Tibial artery (tissue), 4 donors: Measurements from ENCODE around the gene VSIG1.

Source experiments
- DNase-seq, 2 donors: peaks; one replicate each; pipeline ENCODE4 v3.0.0-alpha.2; 2019
- H3K27ac ChIP-seq, 2 donors: fragments of 200-600 bp; sonication (generic) in 1 of 2; 1 replicate in 1 of 2; 2 replicates in 1 of 2; pipeline ENCODE4 v1.5.1; 2018 to 2019; ENCODE audit warnings: mild to moderate bottlenecking in 1 of 2
- H3K27me3 ChIP-seq, 2 donors: fragments of 200-600 bp; sonication (generic) in 1 of 2; one replicate each; pipeline versions ENCODE4 v1.5.1 to v1.6.0; 2016 to 2019
- H3K36me3 ChIP-seq, 3 donors: fragments of 200-600 bp; sonication (generic) in 2 of 3; one replicate each; pipeline ENCODE4 v1.5.1; 2016 to 2019; ENCODE audit warnings: mild to moderate bottlenecking in 2 of 3
- H3K4me1 ChIP-seq, 4 donors: fragments of 200-600 bp; sonication (generic) in 2 of 4; 1 replicate in 3 of 4; 2 replicates in 1 of 4; pipeline ENCODE4 v1.5.1; 2016 to 2019
- H3K4me3 ChIP-seq, 2 donors: fragments of 200-600 bp; sonication (generic) in 1 of 2; 1 replicate in 1 of 2; 2 replicates in 1 of 2; pipeline ENCODE4 v1.5.1; 2018 to 2019; ENCODE audit warnings: mild to moderate bottlenecking in 2 of 2
- H3K9me3 ChIP-seq, 3 donors: fragments of 200-600 bp; sonication (generic) in 1 of 3; one replicate each; pipeline ENCODE4 v1.5.1; 2016 to 2019
- intact Hi-C: fragments of 100-400 bp; cut with DNase I; formaldehyde crosslinking; loops from one replicate; pipeline ENCODE4 v1.15.0; 2023; ENCODE audit warnings: low total_unique reads
- TF ChIP-seq, protein P1 (sequence below), 2 experiments: fragments of 200-600 bp in 1 of 2; fragments of 450-650 bp in 1 of 2; IDR thresholded peaks; one replicate each; pipeline ENCODE4 v1.5.1; 2017 to 2019; ENCODE audit warnings: antibody characterized with exemption in 2 of 2, mild to moderate bottlenecking in 1 of 2, moderate library complexity in 1 of 2

Gene VSIG1

DNA sequence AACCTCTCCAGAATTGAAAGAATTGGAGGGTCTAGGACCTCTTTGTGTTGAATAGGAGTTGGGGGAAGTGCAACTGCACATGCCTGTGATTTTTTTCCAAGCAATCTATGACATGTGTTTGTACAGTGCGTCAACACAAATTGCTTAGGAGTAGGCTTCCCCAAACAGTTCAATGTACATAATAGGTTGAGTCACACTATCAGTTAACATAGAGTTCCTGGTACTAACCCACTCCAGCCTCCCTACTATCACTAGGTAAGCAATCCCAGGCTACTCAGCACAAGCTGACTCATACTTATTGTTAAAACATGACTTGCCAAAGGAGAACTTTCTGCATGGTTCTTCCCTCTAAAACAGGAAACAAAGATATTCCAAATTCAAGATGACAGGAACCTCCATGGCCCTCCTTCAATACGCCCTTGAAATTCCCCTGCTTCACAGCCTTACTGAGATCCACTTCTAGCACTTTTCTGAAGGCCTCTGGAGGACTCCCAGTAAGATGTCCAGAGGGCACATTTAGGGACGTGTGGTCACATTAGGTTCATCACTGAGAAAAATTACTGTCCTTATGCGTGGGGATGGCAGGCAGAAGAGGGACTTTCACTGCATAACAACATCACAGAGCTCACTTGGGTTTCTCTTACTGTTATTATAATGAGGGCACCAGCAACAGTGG is 8.4 kb upstream of the VSIG1 start:
- Histone ChIP-seq H3K9me3 (peaks cover 0 to 3% (median 0%) of the 10 kb centered on the region in 3 donors), H3K27ac (no peak overlapping the region), H3K36me3 (no peaks in the 10 kb centered on the region), H3K27me3 (no peaks in the 10 kb centered on the region), H3K4me1 (no peaks in the 10 kb centered on the region), H3K4me3 (no peak overlapping the region)
- DNase-seq: no peak
- TF ChIP-seq, protein P1, sequence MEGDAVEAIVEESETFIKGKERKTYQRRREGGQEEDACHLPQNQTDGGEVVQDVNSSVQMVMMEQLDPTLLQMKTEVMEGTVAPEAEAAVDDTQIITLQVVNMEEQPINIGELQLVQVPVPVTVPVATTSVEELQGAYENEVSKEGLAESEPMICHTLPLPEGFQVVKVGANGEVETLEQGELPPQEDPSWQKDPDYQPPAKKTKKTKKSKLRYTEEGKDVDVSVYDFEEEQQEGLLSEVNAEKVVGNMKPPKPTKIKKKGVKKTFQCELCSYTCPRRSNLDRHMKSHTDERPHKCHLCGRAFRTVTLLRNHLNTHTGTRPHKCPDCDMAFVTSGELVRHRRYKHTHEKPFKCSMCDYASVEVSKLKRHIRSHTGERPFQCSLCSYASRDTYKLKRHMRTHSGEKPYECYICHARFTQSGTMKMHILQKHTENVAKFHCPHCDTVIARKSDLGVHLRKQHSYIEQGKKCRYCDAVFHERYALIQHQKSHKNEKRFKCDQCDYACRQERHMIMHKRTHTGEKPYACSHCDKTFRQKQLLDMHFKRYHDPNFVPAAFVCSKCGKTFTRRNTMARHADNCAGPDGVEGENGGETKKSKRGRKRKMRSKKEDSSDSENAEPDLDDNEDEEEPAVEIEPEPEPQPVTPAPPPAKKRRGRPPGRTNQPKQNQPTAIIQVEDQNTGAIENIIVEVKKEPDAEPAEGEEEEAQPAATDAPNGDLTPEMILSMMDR (IDR thresholded peaks at IDR 0.05): no peak
- intact Hi-C loops: no loop called here

DNA sequence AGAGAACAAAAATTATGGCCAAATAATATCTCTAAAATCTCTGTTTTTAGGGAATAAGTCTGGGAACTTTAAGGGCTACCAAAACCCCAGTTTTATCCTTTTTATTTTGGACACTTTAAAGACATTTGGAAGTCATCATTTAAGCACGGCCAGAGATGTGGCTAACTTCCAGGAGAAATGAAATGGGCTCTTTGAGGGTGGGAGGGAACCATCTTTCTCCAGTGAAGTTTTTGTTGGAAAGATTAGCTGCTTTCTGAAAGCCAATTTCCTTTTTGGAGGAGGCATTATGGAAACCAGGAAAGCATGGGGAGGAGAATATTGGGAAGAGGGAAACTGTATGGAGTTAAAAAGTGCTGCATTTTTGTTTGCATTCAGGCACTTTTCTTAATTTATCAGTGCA is 4.8 kb downstream of the VSIG1 start:
- no peaks in the 10 kb centered on the region for H3K36me3 ChIP-seq
- H3K27ac ChIP-seq: no peak overlapping the region
- TF ChIP-seq, protein P1 (IDR thresholded peaks at IDR 0.05): no peak
- H3K4me1 ChIP-seq: no peaks in the 10 kb centered on the region
- no peak overlapping the region for H3K4me3 ChIP-seq
- H3K9me3 ChIP-seq: no peaks in the 10 kb centered on the region
- intact Hi-C loops: no loop called here
- no peaks in the 10 kb centered on the region for H3K27me3 ChIP-seq
- no peak for DNase-seq

DNA sequence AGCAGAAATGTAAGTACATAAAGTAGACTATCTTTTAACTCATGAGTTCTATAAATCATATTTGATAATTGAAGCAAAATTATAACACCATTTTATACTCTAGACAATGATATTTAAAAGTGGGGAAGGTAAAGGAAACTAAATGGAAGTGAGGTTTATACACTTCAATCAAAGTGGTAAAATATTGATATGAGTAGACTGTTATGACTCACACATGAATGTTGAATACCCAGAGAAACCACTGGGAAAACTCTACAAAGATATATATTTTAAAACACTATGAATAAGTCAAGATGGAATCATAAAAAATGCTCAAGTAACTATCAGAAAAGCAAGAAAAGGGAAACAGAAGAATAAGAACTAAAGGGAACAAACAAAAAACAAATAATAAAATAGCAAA is 8.4 kb downstream of the VSIG1 start:
- TF ChIP-seq, protein P1 (IDR thresholded peaks at IDR 0.05): no peak
- Histone ChIP-seq H3K36me3 (no peaks in the 10 kb centered on the region), H3K9me3 (no peaks in the 10 kb centered on the region), H3K4me1 (no peaks in the 10 kb centered on the region), H3K4me3 (no peak overlapping the region), H3K27ac (no peak overlapping the region), H3K27me3 (no peaks in the 10 kb centered on the region)
- intact Hi-C loops: no loop called here
- no peak for DNase-seq

DNA sequence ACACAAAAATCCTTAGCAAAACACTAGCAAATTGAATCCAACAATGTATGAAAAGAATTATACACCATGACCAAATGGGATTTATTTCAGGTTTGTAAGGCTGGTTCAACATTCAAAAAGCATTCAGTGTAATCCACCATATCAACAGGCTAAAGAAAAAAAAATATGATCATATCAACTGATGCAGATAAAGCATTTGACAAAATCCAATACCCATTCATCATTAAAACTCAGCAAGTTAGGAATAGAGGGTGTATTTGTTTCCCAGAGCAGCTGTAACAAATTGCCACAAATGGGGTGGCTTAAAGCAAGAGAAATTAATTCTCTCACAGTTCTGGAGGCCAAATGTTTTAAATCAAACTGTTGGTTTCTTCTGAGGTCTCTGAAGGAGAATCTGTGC is 10.7 kb downstream of the VSIG1 start:
- TF ChIP-seq, protein P1 (IDR thresholded peaks at IDR 0.05): no peak
- no peaks in the 10 kb centered on the region for H3K4me1 ChIP-seq
- H3K9me3 ChIP-seq: no peaks in the 10 kb centered on the region
- no peak overlapping the region for H3K27ac ChIP-seq
- H3K27me3 ChIP-seq: no peaks in the 10 kb centered on the region
- intact Hi-C loops: no loop called here
- no peak overlapping the region for H3K4me3 ChIP-seq
- no peaks in the 10 kb centered on the region for H3K36me3 ChIP-seq
- DNase-seq: no peak

DNA sequence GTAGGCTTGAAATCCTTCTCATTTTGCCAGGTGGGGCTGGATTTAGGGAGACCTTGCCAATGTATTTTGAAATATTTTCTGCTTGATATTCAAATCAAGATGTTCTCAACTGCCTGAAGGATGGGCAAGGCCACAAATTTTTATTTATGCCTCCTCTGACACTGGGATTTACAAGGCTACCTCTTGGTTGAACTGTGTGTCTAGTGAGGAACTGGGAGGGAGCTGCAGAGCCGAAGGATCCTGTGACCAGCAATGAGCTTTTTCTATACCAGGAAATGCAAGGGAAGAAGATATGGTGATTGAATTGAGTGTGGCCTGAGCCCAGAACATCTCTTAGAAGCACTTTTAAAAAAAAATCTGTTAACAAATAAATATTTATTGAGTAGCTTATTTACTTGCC is 14.9 kb downstream of the VSIG1 start:
- no peak overlapping the region for H3K27ac ChIP-seq
- H3K27me3 ChIP-seq: no peaks in the 10 kb centered on the region
- no peak for DNase-seq
- H3K9me3 ChIP-seq: no peaks in the 10 kb centered on the region
- H3K4me3 ChIP-seq: no peak overlapping the region
- intact Hi-C loops: no loop called here
- H3K36me3 ChIP-seq: no peaks in the 10 kb centered on the region
- TF ChIP-seq, protein P1 (IDR thresholded peaks at IDR 0.05): no peak
- H3K4me1 ChIP-seq: no peaks in the 10 kb centered on the region

DNA sequence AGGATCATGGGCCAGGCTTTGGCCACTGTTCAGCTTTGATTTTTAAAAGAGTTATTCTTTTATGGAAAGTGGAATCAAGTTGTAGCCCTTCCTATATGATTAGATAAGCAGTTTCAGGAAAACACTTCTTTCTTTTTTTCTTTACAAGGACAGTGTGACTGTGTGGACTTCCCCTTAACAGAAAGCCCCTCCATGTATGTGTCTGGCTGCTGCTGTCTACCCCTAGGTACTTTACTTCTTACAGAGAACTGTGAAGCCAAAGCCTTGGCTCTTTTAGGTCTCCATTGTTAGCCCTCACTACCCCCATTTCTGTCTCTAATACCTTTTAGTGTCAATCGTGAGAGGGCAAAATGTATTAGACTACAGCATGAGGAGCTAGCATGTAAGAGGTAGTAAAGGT is 19.1 kb downstream of the VSIG1 start:
- Histone ChIP-seq H3K27me3 (no peaks in the 10 kb centered on the region), H3K4me1 (no peaks in the 10 kb centered on the region), H3K9me3 (no peaks in the 10 kb centered on the region), H3K36me3 (no peaks in the 10 kb centered on the region), H3K4me3 (no peak overlapping the region), H3K27ac (no peak overlapping the region)
- TF ChIP-seq, protein P1 (IDR thresholded peaks at IDR 0.05): no peak
- no peak for DNase-seq
- intact Hi-C loops: no loop called here
